GM13977 (cell line): ENCODE measurements around the gene USP35.

Experiments
- DNase-seq: peaks from one replicate; pipeline ENCODE4 v3.0.0; 2012; ENCODE audit warnings: low spot score
- CTCF ChIP-seq: IDR thresholded peaks from 2 replicates; pipeline ENCODE4 v1.5.1; 2012; ENCODE audit warnings: mild to moderate bottlenecking, control low read depth; ENCODE audit not compliant: insufficient read depth; ENCODE audit errors: extremely low read depth, missing control alignments
- in situ Hi-C: fragments of 300-500 bp; cut with MboI; formaldehyde crosslinking; loops from one replicate; pipeline ENCODE4 v1.12.0; 2022; ENCODE audit warnings: low sequenced_read_pairs, low pct_unique_long_range_greater_than_20kb, mixed read lengths, inconsistent platforms; ENCODE audit not compliant: unreplicated experiment

USP35 gene

GRCh38 chr11:78253797-78254196, 65.1 kb downstream of the USP35 start:
- in situ Hi-C loops, result no loop called here
- no peak for DNase-seq
- no peak for TF ChIP-seq CTCF

- no peak for TF ChIP-seq CTCF
- DNase-seq, result no peak
- in situ Hi-C loops, result no loop called here
Measured at GRCh38 chr11:78254268-78254667, 65.5 kb downstream of the USP35 start.

- no peak for TF ChIP-seq CTCF
- in situ Hi-C loops, result no loop called here
- DNase-seq, result no peak
Measured at GRCh38 chr11:78255919-78256318, 67.2 kb downstream of the USP35 start.

GRCh38 chr11:78256962-78257361, 68.2 kb downstream of the USP35 start:
- TF ChIP-seq CTCF, result no peak
- in situ Hi-C loops, result no loop called here
- no peak for DNase-seq

- in situ Hi-C loops, result no loop called here
- TF ChIP-seq CTCF, result no peak
- DNase-seq, result no peak
Measured at GRCh38 chr11:78257654-78258053, 68.9 kb downstream of the USP35 start.

GRCh38 chr11:78259777-78260487, 71.2 kb downstream of the USP35 start:
- in situ Hi-C loops, result no loop called here
- no peak for TF ChIP-seq CTCF
- no peak for DNase-seq

GRCh38 chr11:78261367-78261766, 72.6 kb downstream of the USP35 start:
- in situ Hi-C loops, result no loop called here
- no peak for DNase-seq
- no peak for TF ChIP-seq CTCF
